G401.6 (cell line): Measurements from ENCODE around the gene ALCAM.
"Not testable (repeated sequence)": the region's sequence is repeated elsewhere in the genome, so short reads cannot be mapped to it uniquely, and the experiment has no call there.

Experiments used
- FAIRE-seq: peaks from 2 replicates; lab custom pipeline; 2012; peaks lifted over from hg19 to GRCh38; lab: Jason Lieb, UNC

ALCAM gene

GRCh38 chr3:105598042-105598796 lies 231.5 kb downstream of the ALCAM start:
- no peak for FAIRE-seq

GRCh38 chr3:105599350-105599749 lies 232.6 kb downstream of the ALCAM start:
- FAIRE-seq = no peak

- FAIRE-seq = not testable (repeated sequence)
Observed at GRCh38 chr3:105601756-105602155, 235.0 kb downstream of the ALCAM start.

GRCh38 chr3:105602286-105602685 lies 235.6 kb downstream of the ALCAM start:
- not testable (repeated sequence) for FAIRE-seq

GRCh38 chr3:105603516-105603915 lies 236.8 kb downstream of the ALCAM start:
- FAIRE-seq = not testable (repeated sequence)

- no peak for FAIRE-seq
Observed at GRCh38 chr3:105606016-105606415, 239.3 kb downstream of the ALCAM start.

GRCh38 chr3:105608623-105609022 lies 241.9 kb downstream of the ALCAM start:
- no peak for FAIRE-seq

GRCh38 chr3:105610473-105610872 lies 243.8 kb downstream of the ALCAM start:
- no peak for FAIRE-seq

- no peak for FAIRE-seq
Observed at GRCh38 chr3:105611304-105612192, 244.8 kb downstream of the ALCAM start.

GRCh38 chr3:105613120-105613519 lies 246.4 kb downstream of the ALCAM start:
- no peak for FAIRE-seq

- FAIRE-seq = no peak
Observed at GRCh38 chr3:105614288-105615030, 247.8 kb downstream of the ALCAM start.

GRCh38 chr3:105615814-105616213 lies 249.1 kb downstream of the ALCAM start:
- no peak for FAIRE-seq

- no peak for FAIRE-seq
Observed at GRCh38 chr3:105616374-105617121, 249.8 kb downstream of the ALCAM start.

GRCh38 chr3:105618556-105618955 lies 251.8 kb downstream of the ALCAM start:
- no peak for FAIRE-seq

- FAIRE-seq = no peak
Observed at GRCh38 chr3:105619651-105620050, 252.9 kb downstream of the ALCAM start.

- FAIRE-seq = no peak
Observed at GRCh38 chr3:105620236-105620635, 253.5 kb downstream of the ALCAM start.

- no peak for FAIRE-seq
Observed at GRCh38 chr3:105622169-105622568, 255.5 kb downstream of the ALCAM start.
